ENCODE measurements around the gene NRXN3.

The NRXN3 gene

DNA sequence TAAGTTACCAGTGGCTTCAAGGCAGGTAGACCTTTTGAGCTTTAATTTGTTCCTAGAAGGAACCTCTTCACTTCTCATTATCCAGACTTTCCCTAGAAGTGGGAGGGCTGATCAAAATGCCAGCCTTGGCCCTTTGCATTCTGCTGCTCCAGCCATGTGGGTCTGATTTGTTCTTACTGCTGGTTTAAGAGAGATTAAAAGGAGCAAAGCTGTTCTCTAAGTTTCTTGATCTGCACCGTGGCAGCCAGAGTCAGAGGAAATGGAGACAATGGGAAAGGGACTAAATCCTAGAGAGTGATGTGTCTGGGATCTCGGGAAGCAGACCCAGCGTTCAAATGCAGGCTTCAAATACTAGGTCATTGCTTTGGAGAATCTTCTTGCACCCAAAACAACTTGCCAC is 1281.4 kb downstream of the NRXN3 start:
- Histone ChIP-seq H3K36me3 (ENCODE audit: low read length) (no peaks in the 10 kb centered on the region; the same call in 1 of the 2 replicates), H3K9me3 (ENCODE audit: insufficient read depth, low read length) (no peaks in the 10 kb centered on the region), H3K79me2 (ENCODE audit: insufficient read depth, low read length) (no peaks in the 10 kb centered on the region), H3K9me2 (replicated peaks; ENCODE audit: insufficient read depth, low read length) (no peaks in the 10 kb centered on the region), H3K27me3 (ENCODE audit: low read length) (no peaks in the 10 kb centered on the region), H3K4me2 (ENCODE audit: low read depth, low read length, poor library complexity, severe bottlenecking) (no peak overlapping the region), H2AFZ (ENCODE audit: low read depth, low read length, severe bottlenecking) (no peak overlapping the region), H3K27ac (ENCODE audit: low read depth, low read length) (no peak overlapping the region), H3K4me3 (ENCODE audit: insufficient read depth, low read length, poor library complexity, severe bottlenecking) (no peak overlapping the region), H4K20me1 (ENCODE audit: low read depth, low read length) (no peaks in the 10 kb centered on the region), H3K9ac (ENCODE audit: low read length) (no peak overlapping the region), H3F3A (ENCODE audit: insufficient read depth) (no peaks in the 10 kb centered on the region)
- TF ChIP-seq, protein P1, sequence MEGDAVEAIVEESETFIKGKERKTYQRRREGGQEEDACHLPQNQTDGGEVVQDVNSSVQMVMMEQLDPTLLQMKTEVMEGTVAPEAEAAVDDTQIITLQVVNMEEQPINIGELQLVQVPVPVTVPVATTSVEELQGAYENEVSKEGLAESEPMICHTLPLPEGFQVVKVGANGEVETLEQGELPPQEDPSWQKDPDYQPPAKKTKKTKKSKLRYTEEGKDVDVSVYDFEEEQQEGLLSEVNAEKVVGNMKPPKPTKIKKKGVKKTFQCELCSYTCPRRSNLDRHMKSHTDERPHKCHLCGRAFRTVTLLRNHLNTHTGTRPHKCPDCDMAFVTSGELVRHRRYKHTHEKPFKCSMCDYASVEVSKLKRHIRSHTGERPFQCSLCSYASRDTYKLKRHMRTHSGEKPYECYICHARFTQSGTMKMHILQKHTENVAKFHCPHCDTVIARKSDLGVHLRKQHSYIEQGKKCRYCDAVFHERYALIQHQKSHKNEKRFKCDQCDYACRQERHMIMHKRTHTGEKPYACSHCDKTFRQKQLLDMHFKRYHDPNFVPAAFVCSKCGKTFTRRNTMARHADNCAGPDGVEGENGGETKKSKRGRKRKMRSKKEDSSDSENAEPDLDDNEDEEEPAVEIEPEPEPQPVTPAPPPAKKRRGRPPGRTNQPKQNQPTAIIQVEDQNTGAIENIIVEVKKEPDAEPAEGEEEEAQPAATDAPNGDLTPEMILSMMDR (IDR thresholded peaks at IDR 0.05; ENCODE audit: insufficient read depth, low read length, poor library complexity, severe bottlenecking) = no peak
- no peak for TF ChIP-seq EZH2phosphoT487 (conservative IDR thresholded peaks at IDR 0.05; ENCODE audit: low read length)

DNA sequence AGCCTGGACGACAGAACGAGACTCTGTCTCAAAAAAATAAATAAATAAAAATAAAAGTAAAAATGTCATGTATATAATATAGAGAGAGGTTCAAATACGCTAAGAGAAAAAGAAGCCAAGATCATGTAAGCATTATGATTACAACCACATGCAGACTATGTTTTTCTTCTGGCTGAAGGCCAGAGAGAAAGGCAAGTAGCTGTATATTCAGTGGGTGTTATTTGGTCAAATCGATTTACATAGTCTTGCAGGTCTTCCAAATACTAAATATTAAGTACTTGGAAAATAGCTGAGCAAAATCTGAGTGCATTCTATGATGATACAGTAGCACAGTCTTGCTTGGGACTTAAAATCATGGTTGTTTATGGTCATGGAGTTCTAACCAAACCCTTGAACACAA is 1283.1 kb downstream of the NRXN3 start:
- Histone ChIP-seq H3K79me2 (ENCODE audit: insufficient read depth, low read length) (no peaks in the 10 kb centered on the region), H3F3A (ENCODE audit: insufficient read depth) (no peaks in the 10 kb centered on the region), H3K36me3 (ENCODE audit: low read length) (no peaks in the 10 kb centered on the region; the same call in 1 of the 2 replicates), H2AFZ (ENCODE audit: low read depth, low read length, severe bottlenecking) (no peak overlapping the region), H4K20me1 (ENCODE audit: low read depth, low read length) (no peaks in the 10 kb centered on the region), H3K9me3 (ENCODE audit: insufficient read depth, low read length) (no peaks in the 10 kb centered on the region), H3K9me2 (replicated peaks; ENCODE audit: insufficient read depth, low read length) (no peaks in the 10 kb centered on the region), H3K27me3 (ENCODE audit: low read length) (no peaks in the 10 kb centered on the region), H3K27ac (ENCODE audit: low read depth, low read length) (no peak overlapping the region), H3K9ac (ENCODE audit: low read length) (no peak overlapping the region), H3K4me3 (ENCODE audit: insufficient read depth, low read length, poor library complexity, severe bottlenecking) (no peak overlapping the region), H3K4me2 (ENCODE audit: low read depth, low read length, poor library complexity, severe bottlenecking) (no peak overlapping the region)
- no peak for TF ChIP-seq EZH2phosphoT487 (conservative IDR thresholded peaks at IDR 0.05; ENCODE audit: low read length)
- TF ChIP-seq, protein P1 (IDR thresholded peaks at IDR 0.05; ENCODE audit: insufficient read depth, low read length, poor library complexity, severe bottlenecking) = no peak

DNA sequence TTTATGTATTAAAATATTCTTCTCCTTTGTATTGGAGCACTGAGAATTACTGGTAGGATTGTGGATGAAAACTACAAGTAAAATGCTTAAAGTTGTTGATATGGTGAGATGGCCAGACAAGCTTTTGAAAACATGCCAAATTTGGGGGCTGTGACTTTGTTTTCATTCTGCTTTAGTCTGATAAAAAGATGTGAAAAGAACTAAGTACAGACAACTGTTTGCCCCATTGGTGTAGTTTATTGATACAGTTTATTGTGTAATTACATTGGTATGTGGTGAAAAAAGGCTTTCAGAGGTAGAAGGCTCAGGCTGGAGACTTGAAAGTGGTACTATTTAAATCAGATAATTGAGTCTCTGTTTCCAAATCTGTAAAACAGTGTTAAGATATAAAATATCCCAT is 1294.3 kb downstream of the NRXN3 start:
- H3K4me3 ChIP-seq (ENCODE audit: insufficient read depth, low read length, poor library complexity, severe bottlenecking) = no peak overlapping the region
- no peaks in the 10 kb centered on the region for H3K9me3 ChIP-seq (ENCODE audit: insufficient read depth, low read length)
- TF ChIP-seq, protein P1 (IDR thresholded peaks at IDR 0.05; ENCODE audit: insufficient read depth, low read length, poor library complexity, severe bottlenecking) = no peak
- TF ChIP-seq EZH2phosphoT487 (conservative IDR thresholded peaks at IDR 0.05; ENCODE audit: low read length) = no peak
- H3F3A ChIP-seq (ENCODE audit: insufficient read depth) = no peaks in the 10 kb centered on the region
- no peak overlapping the region for H2AFZ ChIP-seq (ENCODE audit: low read depth, low read length, severe bottlenecking)
- H3K9me2 ChIP-seq (replicated peaks; ENCODE audit: insufficient read depth, low read length) = no peaks in the 10 kb centered on the region
- no peak overlapping the region for H3K4me2 ChIP-seq (ENCODE audit: low read depth, low read length, poor library complexity, severe bottlenecking)
- no peaks in the 10 kb centered on the region for H3K27me3 ChIP-seq (ENCODE audit: low read length)
- H4K20me1 ChIP-seq (ENCODE audit: low read depth, low read length) = no peaks in the 10 kb centered on the region
- H3K36me3 ChIP-seq (ENCODE audit: low read length) = no peaks in the 10 kb centered on the region
- no peaks in the 10 kb centered on the region for H3K79me2 ChIP-seq (ENCODE audit: insufficient read depth, low read length)
- H3K9ac ChIP-seq (ENCODE audit: low read length) = no peak overlapping the region
- no peak overlapping the region for H3K27ac ChIP-seq (ENCODE audit: low read depth, low read length)
